GM12878 (cell line): ENCODE results near the gene CEP78. TPM values are rescaled to one million over a fixed set of nuclear protein-coding genes. Genes with fewer than 3 reads are reported as not detected.
"Not testable (repeated sequence)": the region's sequence is repeated elsewhere in the genome, so short reads cannot be mapped to it uniquely, and the experiment has no call there.

ENCODE experiments used
- ATAC-seq: fragments of 200-7000 bp; cut with Tn5 transposase; 3 replicates; pipeline ENCODE4 v1.9.1; 2020; ENCODE audit warnings: mild to moderate bottlenecking, moderate library complexity
- BruUV-seq: library from RNA; stranded (reverse); fragments of 400-500 nt; replicated peaks from 2 replicates; lab custom pipeline; 2021; lab: Mats Ljungman, UMichigan
- CTCF ChIA-PET: fragments of 300-600 bp; sonication (Branson Sonifier 250); formaldehyde crosslinking; extraction: SDS; loops from one replicate; lab custom pipeline; 2021; ENCODE audit warnings: inconsistent platforms; lab: Yijun Ruan, JAX
- POLR2A ChIA-PET: fragments of 350-600 bp; formaldehyde crosslinking; extraction: SDS; loops from one replicate; lab custom pipeline; 2021; ENCODE audit warnings: inconsistent platforms; lab: Charles Lee
- RAD21 ChIA-PET: fragments of 300-600 bp; sonication (Branson Sonifier 250); formaldehyde crosslinking; loops from one replicate; lab custom pipeline; 2023; ENCODE audit warnings: antibody characterized with exemption; ENCODE audit not compliant: unreplicated experiment; lab: Charles Lee
- SMC1A ChIA-PET: fragments of 300-600 bp; sonication (Branson Sonifier 250); formaldehyde crosslinking; loops from one replicate; lab custom pipeline; 2023; ENCODE audit not compliant: unreplicated experiment, uncharacterized antibody; lab: Charles Lee
- DNase-seq: peaks from one replicate; pipeline ENCODE4 v3.0.0-alpha.2; 2011; ENCODE audit warnings: low read depth, low spot score
- FAIRE-seq: peaks from 3 replicates; lab custom pipeline; 2011; peaks lifted over from hg19 to GRCh38; lab: Jason Lieb, UNC
- H2AFZ ChIP-seq: 2 replicates; pipeline ENCODE4 v1.6.0; 2011; ENCODE audit warnings: low read depth, low read length, control low read depth; ENCODE audit not compliant: control insufficient read depth
- H3K27ac ChIP-seq: 2 replicates; pipeline ENCODE4 v1.5.1; 2011; ENCODE audit warnings: control low read depth; ENCODE audit not compliant: control insufficient read depth, insufficient read depth
- H3K27me3 ChIP-seq, 2 experiments: replicated peaks in 1 of 2; 2 replicates each; pipeline versions ENCODE4 v1.6.0 to v1.6.1; 2011; ENCODE audit warnings: low read length in 1 of 2; ENCODE audit not compliant: control insufficient read depth in 2 of 2, insufficient read depth in 2 of 2
- H3K36me3 ChIP-seq, 2 experiments: 2 replicates each; pipeline ENCODE4 v1.5.1; 2011; ENCODE audit warnings: low read length in 1 of 2; ENCODE audit not compliant: control insufficient read depth in 2 of 2, insufficient read depth in 2 of 2
- H3K4me1 ChIP-seq: 2 replicates; pipeline ENCODE4 v1.6.1; 2011; ENCODE audit warnings: mild to moderate bottlenecking, low read length, moderate library complexity, mixed read lengths; ENCODE audit not compliant: control insufficient read depth, insufficient read depth
- H3K4me2 ChIP-seq: 2 replicates; pipeline ENCODE4 v1.6.0; 2011; ENCODE audit warnings: control low read depth; ENCODE audit not compliant: control insufficient read depth, insufficient read depth
- H3K4me3 ChIP-seq: fragments of 200-600 bp; sonication (generic); 2 replicates; pipeline ENCODE4 v1.5.1; 2016
- H3K79me2 ChIP-seq: 2 replicates; pipeline ENCODE4 v1.6.0; 2011; ENCODE audit warnings: low read length; ENCODE audit not compliant: control insufficient read depth, insufficient read depth
- H3K9ac ChIP-seq: 2 replicates; pipeline ENCODE4 v1.8.0; 2011; ENCODE audit warnings: low read length, control low read depth, mixed read lengths; ENCODE audit not compliant: control insufficient read depth, insufficient read depth
- H3K9me3 ChIP-seq: replicated peaks from 3 replicates; pipeline ENCODE4 v1.5.1; 2011; ENCODE audit warnings: mild to moderate bottlenecking, low read length; ENCODE audit not compliant: control insufficient read depth, insufficient read depth
- H4K20me1 ChIP-seq: 2 replicates; pipeline ENCODE4 v1.6.0; 2011; ENCODE audit not compliant: control insufficient read depth, insufficient read depth
- ESRRA ChIP-seq: IDR thresholded peaks from 2 replicates; pipeline ENCODE4 v1.6.1; 2012; ENCODE audit warnings: mild to moderate bottlenecking, low read length, improper control_type of control experiment
- WGBS: methylation state at CpG from one replicate; pipeline ENCODE4 v1.1.6; 2016; ENCODE audit warnings: low lambda C conversion rate; ENCODE audit not compliant: insufficient replicate concordance, insufficient coverage; ENCODE audit errors: missing lambda C conversion rate; 5-methylcytosine and 5-hydroxymethylcytosine counted together
- in situ Hi-C: fragments of 300-500 bp; cut with MboI; formaldehyde crosslinking; loops from 9 replicates; pipeline ENCODE4 v1.14.3; 2018; ENCODE audit warnings: mixed read lengths
- intact Hi-C: fragments of 100-400 bp; cut with micrococcal nuclease; formaldehyde crosslinking; loops from one replicate; pipeline ENCODE4 v1.14.2; 2022; ENCODE audit not compliant: unreplicated experiment
- polyA plus RNA-seq, 11 experiments: library from polyadenylated mRNA; depleted of rRNA in 4 of 11; unstranded in 6 of 11; stranded (reverse) in 5 of 11; fragments of >200 nt; fragmentation: Nextera tagmentation in 4 of 11; fragmentation: Illumina TruSeq in 1 of 11; extraction: Ambion mirVana in 4 of 11; extraction: Trizol in 1 of 11; gene quantifications; 1 replicate in 1 of 11; 2 replicates in 10 of 11; pipeline versions ENCODE4 v1.2.1 to v1.2.3, GENCODE V29; 2011 to 2016; ENCODE audit warnings: inconsistent platforms in 2 of 11, missing spikeins in 2 of 11, low read depth in 1 of 11
- total RNA-seq, 4 experiments: library from RNA; depleted of rRNA in 3 of 4; stranded (reverse); fragments of >200 nt in 3 of 4; fragmentation: Illumina TruSeq in 1 of 4; extraction: Trizol in 1 of 4; gene quantifications; 2 replicates each; pipeline versions ENCODE4 v1.2.1 to v1.2.3, GENCODE V29; 2013 to 2021

The CEP78 gene
- total and polyA plus RNA-seq, 10 of the 15 experiments (the other 5 are each of a cell fraction or from before 2014, with no cell fraction given), result 4.1 to 44.9 (median 27.9) TPM

DNA sequence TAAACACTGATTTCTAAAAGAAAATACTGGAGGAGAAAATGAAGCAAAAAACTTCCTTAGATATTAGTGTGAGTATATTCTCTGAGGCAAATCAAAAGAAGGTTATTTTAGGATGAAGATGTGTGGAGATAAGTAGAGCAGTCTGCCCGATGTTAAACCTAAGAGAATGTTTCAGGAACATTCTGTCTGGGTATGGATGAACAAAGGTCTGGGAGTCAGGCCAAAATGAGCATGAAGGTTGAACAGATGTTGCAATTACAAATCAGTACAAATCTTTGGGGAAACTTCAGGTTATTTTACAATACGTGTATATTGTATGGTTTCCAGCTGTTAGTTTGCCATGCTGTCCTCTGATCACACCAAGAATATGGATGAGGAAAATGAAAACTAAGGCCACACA lies 14.4 kb upstream of the CEP78 start:
- in situ Hi-C loops, result no loop called here
- Histone ChIP-seq H3K9me3 (no peaks in the 10 kb centered on the region; the same call in 2 of the 3 replicates), H3K27me3 (no peaks in the 10 kb centered on the region), H3K4me2 (no peak overlapping the region), H3K4me3 (no peak overlapping the region), H3K4me1 (no peaks in the 10 kb centered on the region), H3K79me2 (no peaks in the 10 kb centered on the region)
- no peak for ATAC-seq
- no peak for FAIRE-seq
- BruUV-seq, result no TSS peak
- intact Hi-C loops, result no loop called here
- SMC1A ChIA-PET, result interaction anchor here (1.0 kb wide), 1 partner anchor 10 kb away, joined by 4 read pairs; no protein-coding TSS in a partner anchor
- RAD21 ChIA-PET, result no interaction called here
- POLR2A ChIA-PET, result no interaction called here
- TF ChIP-seq ESRRA, result no peak
- TF ChIP-seq, all 136 proteins: peak for 0
- 45% methylated on average over 2 of the region's 2 CpGs for WGBS
- no peak for DNase-seq
- Histone ChIP-seq H4K20me1 (no peaks in the 10 kb centered on the region), H3K36me3 (no peaks in the 10 kb centered on the region), H2AFZ (no peak overlapping the region), H3K9ac (no peak overlapping the region), H3K27ac (no peak overlapping the region)
- CTCF ChIA-PET, result no interaction called here

DNA sequence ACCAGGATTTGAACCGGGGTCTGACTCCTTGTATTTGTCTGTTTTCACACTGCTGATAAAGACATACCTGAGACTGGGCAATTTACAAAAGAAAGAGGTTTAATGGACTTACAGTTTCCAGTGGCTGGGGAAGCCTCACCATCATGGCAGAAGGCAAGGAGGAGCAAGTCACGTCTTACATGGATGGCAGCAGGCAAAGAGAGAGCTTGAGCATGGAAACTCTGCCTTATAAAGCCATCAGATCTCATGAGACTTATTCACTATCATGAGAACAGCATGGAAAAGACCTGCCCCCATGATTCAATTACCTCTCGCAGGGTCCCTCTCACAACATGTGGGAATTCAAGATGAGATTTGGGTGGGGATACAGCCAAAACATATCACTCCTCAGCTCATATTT lies 14.0 kb upstream of the CEP78 start:
- H3K27ac ChIP-seq, DNase-seq, in situ Hi-C loops, H3K4me1 ChIP-seq, H3K9me3 ChIP-seq, H3K79me2 ChIP-seq, H3K27me3 ChIP-seq, H3K9ac ChIP-seq, RAD21 ChIA-PET, FAIRE-seq, BruUV-seq, ATAC-seq, H3K36me3 ChIP-seq, H3K4me2 ChIP-seq, H4K20me1 ChIP-seq, intact Hi-C loops, H3K4me3 ChIP-seq, CTCF ChIA-PET, POLR2A ChIA-PET, H2AFZ ChIP-seq: not testable (repeated sequence)
- WGBS, result 33% methylated on average over 3 of the region's 3 CpGs
- SMC1A ChIA-PET, result interaction anchor here (0.9 to 1.0 kb wide), 2 partner anchors 9 to 245 kb away, joined by 3 to 4 read pairs; no protein-coding TSS in a partner anchor
